ENCODE results near the gene NFIB.

The NFIB gene

DNA sequence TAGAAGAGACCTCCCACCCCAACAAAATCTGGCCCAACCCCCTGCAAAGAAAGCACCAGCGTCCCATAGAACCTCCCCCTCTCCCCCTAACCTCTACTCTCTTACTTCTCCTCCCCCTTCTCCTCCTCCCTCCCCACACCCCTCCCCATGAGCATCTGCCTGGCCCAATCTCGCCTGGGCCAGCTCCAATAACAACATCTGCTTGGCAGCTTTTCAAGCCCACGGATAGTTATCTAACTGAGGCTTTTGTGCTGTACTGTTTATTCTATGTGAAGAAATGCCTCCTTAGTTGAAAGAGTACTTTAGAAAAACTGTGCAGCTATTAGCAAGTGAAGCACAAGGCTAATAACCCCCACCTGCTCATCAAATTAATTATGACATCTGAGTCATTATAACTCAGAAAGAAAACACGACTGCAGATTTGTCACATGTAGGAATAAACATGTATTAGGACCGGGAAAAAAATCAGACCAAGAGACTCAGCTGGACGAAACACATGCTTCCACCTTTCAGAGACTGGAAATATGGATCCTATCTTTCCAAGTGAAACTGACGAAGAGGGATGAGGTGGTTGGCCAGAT, 42.8 kb downstream of the NFIB start:
- Histone ChIP-seq H3K27me3 (ENCODE audit: insufficient read depth, low read length, poor library complexity, severe bottlenecking) (peaks cover 52% of the 10 kb centered on the region), H3K4me3 (ENCODE audit: low read length, poor library complexity, severe bottlenecking) (no peak overlapping the region), H3K36me3 (ENCODE audit: insufficient read depth, low read length) (no peaks in the 10 kb centered on the region), H3F3A (ENCODE audit: low read depth) (no peaks in the 10 kb centered on the region), H4K20me1 (ENCODE audit: insufficient read depth, low read length, poor library complexity, severe bottlenecking) (no peaks in the 10 kb centered on the region), H3K79me2 (ENCODE audit: insufficient read depth, low read length) (no peaks in the 10 kb centered on the region), H3K9me3 (ENCODE audit: insufficient read depth, low read depth, low read length) (no peaks in the 10 kb centered on the region), H3K4me1 (ENCODE audit: insufficient read depth, low read length, poor library complexity, severe bottlenecking) (peaks cover 12% of the 10 kb centered on the region), H2AFZ (ENCODE audit: low read length) (no peak overlapping the region), H3K9ac (ENCODE audit: low read depth, low read length, poor library complexity, severe bottlenecking) (no peak overlapping the region), H3K4me2 (ENCODE audit: low read depth, low read length, poor library complexity, severe bottlenecking) (no peak overlapping the region), H3K9me2 (replicated peaks; ENCODE audit: low read depth, low read length) (no peaks in the 10 kb centered on the region)
- TF ChIP-seq EZH2phosphoT487 (IDR thresholded peaks at IDR 0.05; ENCODE audit: borderline replicate concordance) = no peak
- TF ChIP-seq, protein P1, sequence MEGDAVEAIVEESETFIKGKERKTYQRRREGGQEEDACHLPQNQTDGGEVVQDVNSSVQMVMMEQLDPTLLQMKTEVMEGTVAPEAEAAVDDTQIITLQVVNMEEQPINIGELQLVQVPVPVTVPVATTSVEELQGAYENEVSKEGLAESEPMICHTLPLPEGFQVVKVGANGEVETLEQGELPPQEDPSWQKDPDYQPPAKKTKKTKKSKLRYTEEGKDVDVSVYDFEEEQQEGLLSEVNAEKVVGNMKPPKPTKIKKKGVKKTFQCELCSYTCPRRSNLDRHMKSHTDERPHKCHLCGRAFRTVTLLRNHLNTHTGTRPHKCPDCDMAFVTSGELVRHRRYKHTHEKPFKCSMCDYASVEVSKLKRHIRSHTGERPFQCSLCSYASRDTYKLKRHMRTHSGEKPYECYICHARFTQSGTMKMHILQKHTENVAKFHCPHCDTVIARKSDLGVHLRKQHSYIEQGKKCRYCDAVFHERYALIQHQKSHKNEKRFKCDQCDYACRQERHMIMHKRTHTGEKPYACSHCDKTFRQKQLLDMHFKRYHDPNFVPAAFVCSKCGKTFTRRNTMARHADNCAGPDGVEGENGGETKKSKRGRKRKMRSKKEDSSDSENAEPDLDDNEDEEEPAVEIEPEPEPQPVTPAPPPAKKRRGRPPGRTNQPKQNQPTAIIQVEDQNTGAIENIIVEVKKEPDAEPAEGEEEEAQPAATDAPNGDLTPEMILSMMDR (conservative IDR thresholded peaks at IDR 0.05; ENCODE audit: low read length) = no peak

DNA sequence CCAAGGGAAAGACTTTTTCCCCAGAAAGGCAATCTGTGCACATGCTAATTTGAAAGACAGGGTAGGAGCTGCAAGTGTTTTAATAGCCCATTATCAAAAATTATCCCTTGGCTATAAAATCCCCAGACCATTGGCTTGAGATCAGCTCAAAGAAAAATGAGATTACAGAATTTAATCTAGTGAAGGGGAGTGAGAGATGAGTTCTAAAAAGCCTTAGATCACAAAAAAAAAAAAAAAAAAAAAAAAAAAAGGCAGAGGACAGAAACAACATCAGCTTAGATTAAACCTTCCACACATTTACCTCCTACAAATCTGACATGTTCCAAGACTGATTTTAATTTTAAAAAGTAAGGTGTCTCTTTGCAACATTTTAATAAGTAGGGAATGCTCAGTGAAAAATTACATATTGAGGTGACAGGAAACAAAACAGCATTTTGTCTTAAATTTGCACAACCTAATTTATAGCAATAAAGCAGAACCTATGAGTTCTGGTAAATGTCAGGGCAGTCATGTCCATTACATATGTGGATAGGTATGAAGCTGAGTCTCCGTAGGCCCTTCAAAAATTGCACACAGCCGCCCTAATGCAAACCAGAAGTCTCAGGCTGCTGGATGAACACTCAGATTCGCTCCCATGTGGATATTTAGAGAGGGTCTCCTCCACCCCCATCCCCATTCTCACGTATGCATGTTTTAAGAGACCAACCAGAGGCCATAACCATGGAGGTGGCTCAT, 43.4 kb downstream of the NFIB start:
- Histone ChIP-seq H3K4me3 (ENCODE audit: low read length, poor library complexity, severe bottlenecking) (no peak overlapping the region), H3K36me3 (ENCODE audit: insufficient read depth, low read length) (no peaks in the 10 kb centered on the region), H3K79me2 (ENCODE audit: insufficient read depth, low read length) (no peaks in the 10 kb centered on the region), H3K9me2 (replicated peaks; ENCODE audit: low read depth, low read length) (no peaks in the 10 kb centered on the region), H3K9me3 (ENCODE audit: insufficient read depth, low read depth, low read length) (no peaks in the 10 kb centered on the region), H4K20me1 (ENCODE audit: insufficient read depth, low read length, poor library complexity, severe bottlenecking) (no peaks in the 10 kb centered on the region), H3K4me1 (ENCODE audit: insufficient read depth, low read length, poor library complexity, severe bottlenecking) (peaks cover 12% of the 10 kb centered on the region), H3F3A (ENCODE audit: low read depth) (no peaks in the 10 kb centered on the region), H3K4me2 (ENCODE audit: low read depth, low read length, poor library complexity, severe bottlenecking) (no peak overlapping the region), H3K9ac (ENCODE audit: low read depth, low read length, poor library complexity, severe bottlenecking) (no peak overlapping the region), H2AFZ (ENCODE audit: low read length) (no peak overlapping the region), H3K27me3 (ENCODE audit: insufficient read depth, low read length, poor library complexity, severe bottlenecking) (peaks cover 45% of the 10 kb centered on the region)
- no peak for TF ChIP-seq EZH2phosphoT487 (IDR thresholded peaks at IDR 0.05; ENCODE audit: borderline replicate concordance)
- TF ChIP-seq, protein P1 (conservative IDR thresholded peaks at IDR 0.05; ENCODE audit: low read length) = no peak

DNA sequence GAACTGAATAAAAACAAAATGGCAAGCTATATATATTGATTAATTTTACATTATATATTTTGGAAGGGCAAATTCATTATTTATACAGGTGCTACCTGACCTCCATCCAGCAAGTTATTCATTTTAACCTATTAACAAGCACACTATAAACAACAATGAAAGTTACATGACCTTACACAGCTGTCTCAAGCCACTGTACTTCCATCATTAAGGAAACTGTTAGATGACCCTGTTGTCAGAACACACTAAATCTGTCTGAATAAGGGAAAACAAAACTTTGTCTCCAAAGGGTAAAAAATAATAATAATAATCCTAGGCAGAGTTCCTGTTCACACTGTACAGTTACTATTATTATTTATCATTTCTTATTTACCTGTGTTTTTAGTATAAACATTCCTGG, 44.0 kb downstream of the NFIB start:
- Histone ChIP-seq H3K79me2 (ENCODE audit: insufficient read depth, low read length) (no peaks in the 10 kb centered on the region), H4K20me1 (ENCODE audit: insufficient read depth, low read length, poor library complexity, severe bottlenecking) (no peaks in the 10 kb centered on the region)

More for the DNA sequence above, 44.0 kb downstream of the NFIB start:
- Histone ChIP-seq H3K36me3 (ENCODE audit: insufficient read depth, low read length) (no peaks in the 10 kb centered on the region), H3K9me3 (ENCODE audit: insufficient read depth, low read depth, low read length) (no peaks in the 10 kb centered on the region), H3K4me1 (ENCODE audit: insufficient read depth, low read length, poor library complexity, severe bottlenecking) (peaks cover 12% of the 10 kb centered on the region), H3F3A (ENCODE audit: low read depth) (no peaks in the 10 kb centered on the region), H3K27me3 (ENCODE audit: insufficient read depth, low read length, poor library complexity, severe bottlenecking) (peaks cover 39% of the 10 kb centered on the region), H2AFZ (ENCODE audit: low read length) (no peak overlapping the region), H3K9me2 (replicated peaks; ENCODE audit: low read depth, low read length) (no peaks in the 10 kb centered on the region), H3K4me2 (ENCODE audit: low read depth, low read length, poor library complexity, severe bottlenecking) (no peak overlapping the region), H3K9ac (ENCODE audit: low read depth, low read length, poor library complexity, severe bottlenecking) (no peak overlapping the region), H3K4me3 (ENCODE audit: low read length, poor library complexity, severe bottlenecking) (no peak overlapping the region)
- TF ChIP-seq EZH2phosphoT487 (IDR thresholded peaks at IDR 0.05; ENCODE audit: borderline replicate concordance) = no peak
- TF ChIP-seq, protein P1 (conservative IDR thresholded peaks at IDR 0.05; ENCODE audit: low read length) = no peak
